ENCODE results near the gene IL23R. TPM values are rescaled to one million over a fixed set of nuclear protein-coding genes. Genes with fewer than 3 reads are reported as not detected.

Gene IL23R
- total and polyA plus RNA-seq, 2 donors (not counting 3 experiments of a cell fraction or from before 2014, with no cell fraction given): not detected

GRCh38 chr1:67200755-67201154 lies 34.5 kb downstream of the IL23R start:
- H4K20me1 ChIP-seq (replicated peaks; ENCODE audit: control insufficient read depth, extremely low read depth, insufficient read depth, low read length): no peaks in the 10 kb centered on the region
- no peak overlapping the region for H2AFZ ChIP-seq (ENCODE audit: low read depth, low read length)
- no peaks in the 10 kb centered on the region for H3K79me2 ChIP-seq (ENCODE audit: control insufficient read depth, insufficient read depth, low read length)
- FAIRE-seq: no peak
- H3K9me3 ChIP-seq (replicated peaks; ENCODE audit: control insufficient read depth, insufficient read depth, low read length): no peaks in the 10 kb centered on the region
- BruUV-seq (replicated peaks): no TSS peak
- ChIA-PET CTCF (interaction anchor here (3.5 kb wide), 1 partner anchor 13 kb away, joined by 34 read pairs; no protein-coding TSS in a partner anchor), POLR2A (no interaction called here)
- no peak for TF ChIP-seq JUN (IDR thresholded peaks at IDR 0.05; ENCODE audit: borderline replicate concordance, insufficient read depth, insufficient read length, low read depth)
- TF ChIP-seq POLR2AphosphoS5 (IDR thresholded peaks at IDR 0.05; ENCODE audit: insufficient read depth, low read depth, low read length): no peak
- TF ChIP-seq POLR2A (IDR thresholded peaks at IDR 0.05; ENCODE audit: low read depth, low read length): no peak
- TF ChIP-seq EZH2 (IDR thresholded peaks at IDR 0.05; ENCODE audit: borderline replicate concordance, low read depth, low read length, severe bottlenecking): no peak
- no peak for TF ChIP-seq GATA2 (IDR thresholded peaks at IDR 0.05; ENCODE audit: insufficient read depth, insufficient read length, low read depth, low read length)
- TF ChIP-seq MYC (IDR thresholded peaks at IDR 0.05; ENCODE audit: low read depth, low read length): no peak
- H3K27me3 ChIP-seq (ENCODE audit: control insufficient read depth in 2 of 2, insufficient read depth in 2 of 2, low read length in 2 of 2): peaks cover 0 to 5% of the 10 kb centered on the region in 2 experiments
- no peaks in the 10 kb centered on the region for H3K4me1 ChIP-seq (ENCODE audit: control insufficient read depth, extremely low read depth, insufficient read depth, low read length)
- H3K9ac ChIP-seq (replicated peaks; ENCODE audit: extremely low read depth, insufficient read depth, low read length): no peak overlapping the region
- no peak overlapping the region for H3K4me3 ChIP-seq (replicated peaks in 1 of 3; ENCODE audit: insufficient read depth in 1 of 3, low read depth in 1 of 3, low read length in 3 of 3)
- no peak overlapping the region for H3K4me2 ChIP-seq (ENCODE audit: insufficient read depth, low read length)
- H3K9me1 ChIP-seq (replicated peaks; ENCODE audit: control insufficient read depth, extremely low read depth, insufficient read depth, low read length): no peaks in the 10 kb centered on the region
- no peaks in the 10 kb centered on the region for H3K36me3 ChIP-seq (ENCODE audit: control insufficient read depth in 2 of 2, extremely low read depth in 1 of 2, insufficient read depth in 2 of 2, low read length in 2 of 2)
- no peak overlapping the region for H3K27ac ChIP-seq (ENCODE audit: insufficient read depth, low read depth, low read length)
- dilution Hi-C loops (cut with MboI; ENCODE audit: extremely low pct_ligation_motif_present, low sequenced_read_pairs): no loop called here
- no peak for DNase-seq (ENCODE audit: low read depth, low spot score)
- intact Hi-C loops (cut with micrococcal nuclease): no loop called here

GRCh38 chr1:67201891-67202290 lies 35.6 kb downstream of the IL23R start:
- no peaks in the 10 kb centered on the region for H3K79me2 ChIP-seq (ENCODE audit: control insufficient read depth, insufficient read depth, low read length)
- POLR2A ChIA-PET: no interaction called here
- TF ChIP-seq JUN (IDR thresholded peaks at IDR 0.05; ENCODE audit: borderline replicate concordance, insufficient read depth, insufficient read length, low read depth) (no peak), CTCF (IDR thresholded peaks at IDR 0.05; ENCODE audit: extremely low read depth in 1 of 2, insufficient read depth in 1 of 2, low read depth in 1 of 2, low read length in 2 of 2) (no peak), MAX (IDR thresholded peaks at IDR 0.05; ENCODE audit: insufficient read depth, insufficient read length) (no peak), POLR2AphosphoS5 (IDR thresholded peaks at IDR 0.05; ENCODE audit: insufficient read depth, low read depth, low read length) (no peak), POLR2A (IDR thresholded peaks at IDR 0.05; ENCODE audit: low read depth, low read length) (no peak), EZH2 (IDR thresholded peaks at IDR 0.05; ENCODE audit: borderline replicate concordance, low read depth, low read length, severe bottlenecking) (no peak), MYC (IDR thresholded peaks at IDR 0.05; ENCODE audit: low read depth, low read length) (no peak), GATA2 (IDR thresholded peaks at IDR 0.05; ENCODE audit: insufficient read depth, insufficient read length, low read depth, low read length) (no peak), FOS (IDR thresholded peaks at IDR 0.05; ENCODE audit: borderline replicate concordance, insufficient read depth, low read length) (no peak)
- dilution Hi-C loops (cut with MboI; ENCODE audit: extremely low pct_ligation_motif_present, low sequenced_read_pairs): no loop called here
- DNase-seq (ENCODE audit: low read depth, low spot score): no peak
- H3K36me3 ChIP-seq (ENCODE audit: control insufficient read depth in 2 of 2, extremely low read depth in 1 of 2, insufficient read depth in 2 of 2, low read length in 2 of 2): no peaks in the 10 kb centered on the region
- no TSS peak for BruUV-seq (replicated peaks)
- no peaks in the 10 kb centered on the region for H3K9me3 ChIP-seq (replicated peaks; ENCODE audit: control insufficient read depth, insufficient read depth, low read length)
- H4K20me1 ChIP-seq (replicated peaks; ENCODE audit: control insufficient read depth, extremely low read depth, insufficient read depth, low read length): no peaks in the 10 kb centered on the region
- no peak overlapping the region for H3K27ac ChIP-seq (ENCODE audit: insufficient read depth, low read depth, low read length)
- H3K4me3 ChIP-seq (replicated peaks in 1 of 3; ENCODE audit: insufficient read depth in 1 of 3, low read depth in 1 of 3, low read length in 3 of 3): no peak overlapping the region
- no peak overlapping the region for H3K9ac ChIP-seq (replicated peaks; ENCODE audit: extremely low read depth, insufficient read depth, low read length)
- no peaks in the 10 kb centered on the region for H3K9me1 ChIP-seq (replicated peaks; ENCODE audit: control insufficient read depth, extremely low read depth, insufficient read depth, low read length)
- intact Hi-C loops (cut with micrococcal nuclease): no loop called here
- H3K4me1 ChIP-seq (ENCODE audit: control insufficient read depth, extremely low read depth, insufficient read depth, low read length): no peaks in the 10 kb centered on the region
- no peak for FAIRE-seq
- peaks cover 1 to 2% of the 10 kb centered on the region in 2 experiments for H3K27me3 ChIP-seq (ENCODE audit: control insufficient read depth in 2 of 2, insufficient read depth in 2 of 2, low read length in 2 of 2)
- H2AFZ ChIP-seq (ENCODE audit: low read depth, low read length): no peak overlapping the region
- no peak overlapping the region for H3K4me2 ChIP-seq (ENCODE audit: insufficient read depth, low read length)
- CTCF ChIA-PET: interaction anchor here (0.6 to 3.5 kb wide), 2 partner anchors 12 to 437 kb away, joined by 3 to 34 read pairs; no protein-coding TSS in a partner anchor
